ENCODE measurements around the gene TOMM34. TPM values are rescaled to one million over a fixed set of nuclear protein-coding genes. Genes with fewer than 3 reads are reported as not detected.

TOMM34 gene
- total and polyA plus RNA-seq, 2 of the 13 experiments (the other 11 are each of a cell fraction or from before 2014, with no cell fraction given), result 36.2 to 52.0 TPM

DNA sequence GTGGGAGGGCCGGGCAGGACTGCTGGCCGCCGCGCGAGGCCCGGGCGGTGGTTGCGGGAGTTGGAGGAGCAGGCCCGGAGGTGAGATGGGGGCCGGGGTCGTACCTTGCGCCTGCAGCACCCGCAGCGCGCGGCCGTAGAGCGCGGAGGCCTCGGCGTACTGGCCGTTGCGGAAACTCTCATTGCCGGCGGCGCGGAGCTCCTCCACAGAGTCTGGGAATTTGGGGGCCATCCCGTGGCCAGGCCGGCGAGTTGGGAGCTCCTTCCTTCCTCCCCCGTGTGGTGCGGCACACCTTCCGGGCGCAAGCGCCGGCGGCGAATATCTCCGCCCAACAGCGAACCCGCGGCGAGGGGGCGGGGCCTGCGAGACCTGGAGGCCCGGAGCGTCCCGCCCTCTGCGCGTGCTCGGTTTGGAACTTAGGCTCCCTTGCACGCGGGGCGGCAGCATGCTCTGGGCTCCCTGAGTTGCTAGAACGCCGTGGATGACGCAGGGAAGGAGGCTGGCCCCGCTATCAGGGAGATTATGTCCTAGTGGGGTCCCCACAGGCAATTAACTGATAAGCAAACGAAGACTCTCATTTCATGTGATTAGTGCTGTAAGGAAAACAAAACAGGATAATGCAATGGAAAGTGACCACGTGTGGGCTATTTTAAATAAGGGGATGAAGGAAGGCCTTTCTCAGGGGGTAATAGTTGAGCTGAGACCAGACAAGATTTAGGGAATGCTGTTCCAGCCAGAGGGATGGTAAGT lies at the start of gene TOMM34 (continued):
- TF ChIP-seq ZNF468 (CRISPR knock-in tag; IDR thresholded peaks at IDR 0.05), result peak; percentile 86
- TF ChIP-seq CEBPB (IDR thresholded peaks at IDR 0.05; ENCODE audit: borderline replicate concordance, low read depth, low read length), result no peak
- no peak for TF ChIP-seq ZNF383 (CRISPR knock-in tag; IDR thresholded peaks at IDR 0.05; ENCODE audit: borderline replicate concordance)
- TF ChIP-seq MIER3 (CRISPR knock-in tag; IDR thresholded peaks at IDR 0.05; ENCODE audit: borderline replicate concordance), result peak; percentile 89; the same call in 1 of the 2 replicates
- TF ChIP-seq, protein P1, sequence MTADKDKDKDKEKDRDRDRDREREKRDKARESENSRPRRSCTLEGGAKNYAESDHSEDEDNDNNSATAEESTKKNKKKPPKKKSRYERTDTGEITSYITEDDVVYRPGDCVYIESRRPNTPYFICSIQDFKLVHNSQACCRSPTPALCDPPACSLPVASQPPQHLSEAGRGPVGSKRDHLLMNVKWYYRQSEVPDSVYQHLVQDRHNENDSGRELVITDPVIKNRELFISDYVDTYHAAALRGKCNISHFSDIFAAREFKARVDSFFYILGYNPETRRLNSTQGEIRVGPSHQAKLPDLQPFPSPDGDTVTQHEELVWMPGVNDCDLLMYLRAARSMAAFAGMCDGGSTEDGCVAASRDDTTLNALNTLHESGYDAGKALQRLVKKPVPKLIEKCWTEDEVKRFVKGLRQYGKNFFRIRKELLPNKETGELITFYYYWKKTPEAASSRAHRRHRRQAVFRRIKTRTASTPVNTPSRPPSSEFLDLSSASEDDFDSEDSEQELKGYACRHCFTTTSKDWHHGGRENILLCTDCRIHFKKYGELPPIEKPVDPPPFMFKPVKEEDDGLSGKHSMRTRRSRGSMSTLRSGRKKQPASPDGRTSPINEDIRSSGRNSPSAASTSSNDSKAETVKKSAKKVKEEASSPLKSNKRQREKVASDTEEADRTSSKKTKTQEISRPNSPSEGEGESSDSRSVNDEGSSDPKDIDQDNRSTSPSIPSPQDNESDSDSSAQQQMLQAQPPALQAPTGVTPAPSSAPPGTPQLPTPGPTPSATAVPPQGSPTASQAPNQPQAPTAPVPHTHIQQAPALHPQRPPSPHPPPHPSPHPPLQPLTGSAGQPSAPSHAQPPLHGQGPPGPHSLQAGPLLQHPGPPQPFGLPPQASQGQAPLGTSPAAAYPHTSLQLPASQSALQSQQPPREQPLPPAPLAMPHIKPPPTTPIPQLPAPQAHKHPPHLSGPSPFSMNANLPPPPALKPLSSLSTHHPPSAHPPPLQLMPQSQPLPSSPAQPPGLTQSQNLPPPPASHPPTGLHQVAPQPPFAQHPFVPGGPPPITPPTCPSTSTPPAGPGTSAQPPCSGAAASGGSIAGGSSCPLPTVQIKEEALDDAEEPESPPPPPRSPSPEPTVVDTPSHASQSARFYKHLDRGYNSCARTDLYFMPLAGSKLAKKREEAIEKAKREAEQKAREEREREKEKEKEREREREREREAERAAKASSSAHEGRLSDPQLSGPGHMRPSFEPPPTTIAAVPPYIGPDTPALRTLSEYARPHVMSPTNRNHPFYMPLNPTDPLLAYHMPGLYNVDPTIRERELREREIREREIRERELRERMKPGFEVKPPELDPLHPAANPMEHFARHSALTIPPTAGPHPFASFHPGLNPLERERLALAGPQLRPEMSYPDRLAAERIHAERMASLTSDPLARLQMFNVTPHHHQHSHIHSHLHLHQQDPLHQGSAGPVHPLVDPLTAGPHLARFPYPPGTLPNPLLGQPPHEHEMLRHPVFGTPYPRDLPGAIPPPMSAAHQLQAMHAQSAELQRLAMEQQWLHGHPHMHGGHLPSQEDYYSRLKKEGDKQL (CRISPR knock-in tag; IDR thresholded peaks at IDR 0.05; ENCODE audit: low read depth), result peak; percentile 54; the same call in 1 of the 2 replicates
- peak; percentile 66; the same call in 1 of the 2 replicates for TF ChIP-seq BCL6 (CRISPR knock-in tag; IDR thresholded peaks at IDR 0.05)
- no peak for TF ChIP-seq ATM (IDR thresholded peaks at IDR 0.05; ENCODE audit: borderline replicate concordance)
- TF ChIP-seq ZNF264 (CRISPR knock-in tag; IDR thresholded peaks at IDR 0.05), result peak; percentile 79
- 0 out of 2 replicates have a peak, but pooled peaks have one; percentile 35 for TF ChIP-seq ZNF296 (CRISPR knock-in tag; conservative IDR thresholded peaks at IDR 0.05)
- TF ChIP-seq ZNF674 (CRISPR knock-in tag; IDR thresholded peaks at IDR 0.05; ENCODE audit: low read depth), result no peak
- TF ChIP-seq, protein P2, sequence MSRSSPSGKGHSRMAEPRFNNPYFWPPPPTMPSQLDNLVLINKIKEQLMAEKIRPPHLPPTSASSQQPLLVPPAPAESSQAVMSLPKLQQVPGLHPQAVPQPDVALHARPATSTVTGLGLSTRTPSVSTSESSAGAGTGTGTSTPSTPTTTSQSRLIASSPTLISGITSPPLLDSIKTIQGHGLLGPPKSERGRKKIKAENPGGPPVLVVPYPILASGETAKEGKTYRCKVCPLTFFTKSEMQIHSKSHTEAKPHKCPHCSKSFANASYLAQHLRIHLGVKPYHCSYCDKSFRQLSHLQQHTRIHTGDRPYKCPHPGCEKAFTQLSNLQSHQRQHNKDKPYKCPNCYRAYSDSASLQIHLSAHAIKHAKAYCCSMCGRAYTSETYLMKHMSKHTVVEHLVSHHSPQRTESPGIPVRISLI (CRISPR knock-in tag; IDR thresholded peaks at IDR 0.05; ENCODE audit: borderline replicate concordance), result peak; percentile 32; the same call in 1 of the 2 replicates
- TF ChIP-seq, protein P3, sequence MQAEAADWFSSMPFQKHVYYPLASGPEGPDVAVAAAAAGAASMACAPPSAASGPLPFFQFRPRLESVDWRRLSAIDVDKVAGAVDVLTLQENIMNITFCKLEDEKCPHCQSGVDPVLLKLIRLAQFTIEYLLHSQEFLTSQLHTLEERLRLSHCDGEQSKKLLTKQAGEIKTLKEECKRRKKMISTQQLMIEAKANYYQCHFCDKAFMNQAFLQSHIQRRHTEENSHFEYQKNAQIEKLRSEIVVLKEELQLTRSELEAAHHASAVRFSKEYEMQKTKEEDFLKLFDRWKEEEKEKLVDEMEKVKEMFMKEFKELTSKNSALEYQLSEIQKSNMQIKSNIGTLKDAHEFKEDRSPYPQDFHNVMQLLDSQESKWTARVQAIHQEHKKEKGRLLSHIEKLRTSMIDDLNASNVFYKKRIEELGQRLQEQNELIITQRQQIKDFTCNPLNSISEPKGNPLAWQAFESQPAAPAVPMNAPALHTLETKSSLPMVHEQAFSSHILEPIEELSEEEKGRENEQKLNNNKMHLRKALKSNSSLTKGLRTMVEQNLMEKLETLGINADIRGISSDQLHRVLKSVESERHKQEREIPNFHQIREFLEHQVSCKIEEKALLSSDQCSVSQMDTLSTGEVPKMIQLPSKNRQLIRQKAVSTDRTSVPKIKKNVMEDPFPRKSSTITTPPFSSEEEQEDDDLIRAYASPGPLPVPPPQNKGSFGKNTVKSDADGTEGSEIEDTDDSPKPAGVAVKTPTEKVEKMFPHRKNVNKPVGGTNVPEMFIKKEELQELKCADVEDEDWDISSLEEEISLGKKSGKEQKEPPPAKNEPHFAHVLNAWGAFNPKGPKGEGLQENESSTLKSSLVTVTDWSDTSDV (CRISPR knock-in tag; IDR thresholded peaks at IDR 0.05), result peak; percentile 97
- TF ChIP-seq ZBTB38 (CRISPR knock-in tag; IDR thresholded peaks at IDR 0.05), result peak; percentile 93
- TF ChIP-seq MYNN (CRISPR knock-in tag; IDR thresholded peaks at IDR 0.05; ENCODE audit: low read depth), result peak; percentile 96; the same call in 1 of the 2 replicates
- TF ChIP-seq HOXD1 (CRISPR knock-in tag; IDR thresholded peaks at IDR 0.05), result peak; percentile 93
- TF ChIP-seq, protein P4, sequence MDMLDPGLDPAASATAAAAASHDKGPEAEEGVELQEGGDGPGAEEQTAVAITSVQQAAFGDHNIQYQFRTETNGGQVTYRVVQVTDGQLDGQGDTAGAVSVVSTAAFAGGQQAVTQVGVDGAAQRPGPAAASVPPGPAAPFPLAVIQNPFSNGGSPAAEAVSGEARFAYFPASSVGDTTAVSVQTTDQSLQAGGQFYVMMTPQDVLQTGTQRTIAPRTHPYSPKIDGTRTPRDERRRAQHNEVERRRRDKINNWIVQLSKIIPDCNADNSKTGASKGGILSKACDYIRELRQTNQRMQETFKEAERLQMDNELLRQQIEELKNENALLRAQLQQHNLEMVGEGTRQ (IDR thresholded peaks at IDR 0.05; ENCODE audit: low read depth, low read length), result no peak
- TF ChIP-seq, protein P4 (CRISPR knock-in tag; IDR thresholded peaks at IDR 0.05; ENCODE audit: borderline replicate concordance), result peak; percentile 62
